Breast epithelium (tissue), 3 donors: ENCODE measurements around the gene CEACAM6.

ENCODE experiments used
- CTCF ChIP-seq, 3 donors: fragments of 450-650 bp; IDR thresholded peaks; one replicate each; pipeline ENCODE4 v1.5.1; 2016 to 2017; ENCODE audit warnings: antibody characterized with exemption in 3 of 3, mild to moderate bottlenecking in 3 of 3, moderate library complexity in 3 of 3
- POLR2A ChIP-seq: fragments of 450-650 bp; IDR thresholded peaks from one replicate; pipeline ENCODE4 v1.6.1; 2016; ENCODE audit warnings: antibody characterized with exemption, mild to moderate bottlenecking, moderate library complexity
- POLR2AphosphoS5 ChIP-seq, 3 donors: sonication (generic); formaldehyde crosslinking; IDR thresholded peaks; one replicate each; pipeline ENCODE4 v1.6.1; 2017; ENCODE audit warnings: antibody characterized with exemption in 3 of 3

DNA sequence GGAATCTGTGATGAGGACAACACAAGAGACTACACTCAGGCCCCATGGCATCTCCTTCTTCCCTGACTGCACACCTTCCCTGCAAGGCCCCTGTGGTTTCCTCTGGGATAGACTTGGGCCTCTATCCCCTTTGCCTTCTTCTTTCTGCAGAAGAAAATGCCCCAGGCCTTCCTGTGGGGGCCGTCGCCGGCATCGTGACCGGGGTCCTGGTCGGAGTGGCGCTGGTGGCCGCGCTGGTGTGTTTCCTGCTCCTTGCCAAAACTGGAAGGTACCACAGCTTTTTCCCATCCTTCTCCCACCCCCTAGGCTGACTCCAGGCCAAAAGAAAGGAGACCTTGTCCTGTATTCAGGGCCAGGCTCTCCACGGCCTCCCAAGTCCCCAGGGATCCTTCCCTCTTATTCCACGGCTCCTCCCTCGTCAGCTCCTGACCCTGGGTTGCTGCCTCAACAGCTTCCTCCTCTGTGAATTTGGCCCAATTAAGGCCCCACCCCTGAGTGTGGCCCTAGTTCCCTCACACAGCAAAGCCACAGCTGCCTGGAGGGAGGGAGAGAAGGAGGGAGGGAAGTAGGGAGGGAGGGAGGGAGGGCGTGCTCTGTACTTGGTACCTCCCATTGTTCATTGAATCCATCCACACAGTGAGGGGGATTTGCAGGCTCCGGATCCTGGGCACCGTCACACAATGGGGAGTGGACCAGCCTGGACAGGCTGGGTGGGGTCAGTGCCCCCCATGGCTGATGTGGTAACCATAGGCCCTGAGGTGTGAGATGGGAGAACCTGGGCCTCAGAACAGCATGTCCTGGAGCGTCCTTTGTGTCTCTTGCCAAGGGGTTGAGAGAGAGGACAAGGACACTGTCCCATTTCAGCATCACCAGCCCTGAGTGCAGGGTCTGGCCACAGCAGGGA, 53.6 kb downstream of the CEACAM6 start:
- TF ChIP-seq CTCF (IDR thresholded peaks at IDR 0.05), result no peak
- TF ChIP-seq POLR2AphosphoS5 (IDR thresholded peaks at IDR 0.05), result no peak
- TF ChIP-seq POLR2A, result no peak
